Measurements from ENCODE around the gene SLC25A23.

Gene SLC25A23

DNA sequence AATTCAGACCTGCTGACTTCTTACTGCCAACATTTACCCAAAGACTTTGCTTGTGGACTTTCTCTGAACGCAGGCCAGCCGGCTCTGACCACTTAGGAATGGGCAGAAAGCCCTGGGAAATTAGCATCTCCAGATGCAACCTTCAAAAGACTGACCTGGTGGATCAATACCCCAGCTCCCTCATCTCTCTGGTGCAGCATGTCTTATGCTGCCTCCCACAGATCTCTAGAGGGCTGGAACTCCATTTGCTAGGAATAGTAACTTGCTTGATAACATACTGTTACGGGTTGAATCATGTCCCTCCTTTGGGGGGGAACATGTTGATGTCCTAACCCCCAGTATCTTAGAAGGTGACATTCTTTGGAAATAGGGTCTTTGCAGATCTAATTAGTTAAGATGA is 13.1 kb downstream of the SLC25A23 start:
- TF ChIP-seq, protein P1, sequence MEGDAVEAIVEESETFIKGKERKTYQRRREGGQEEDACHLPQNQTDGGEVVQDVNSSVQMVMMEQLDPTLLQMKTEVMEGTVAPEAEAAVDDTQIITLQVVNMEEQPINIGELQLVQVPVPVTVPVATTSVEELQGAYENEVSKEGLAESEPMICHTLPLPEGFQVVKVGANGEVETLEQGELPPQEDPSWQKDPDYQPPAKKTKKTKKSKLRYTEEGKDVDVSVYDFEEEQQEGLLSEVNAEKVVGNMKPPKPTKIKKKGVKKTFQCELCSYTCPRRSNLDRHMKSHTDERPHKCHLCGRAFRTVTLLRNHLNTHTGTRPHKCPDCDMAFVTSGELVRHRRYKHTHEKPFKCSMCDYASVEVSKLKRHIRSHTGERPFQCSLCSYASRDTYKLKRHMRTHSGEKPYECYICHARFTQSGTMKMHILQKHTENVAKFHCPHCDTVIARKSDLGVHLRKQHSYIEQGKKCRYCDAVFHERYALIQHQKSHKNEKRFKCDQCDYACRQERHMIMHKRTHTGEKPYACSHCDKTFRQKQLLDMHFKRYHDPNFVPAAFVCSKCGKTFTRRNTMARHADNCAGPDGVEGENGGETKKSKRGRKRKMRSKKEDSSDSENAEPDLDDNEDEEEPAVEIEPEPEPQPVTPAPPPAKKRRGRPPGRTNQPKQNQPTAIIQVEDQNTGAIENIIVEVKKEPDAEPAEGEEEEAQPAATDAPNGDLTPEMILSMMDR (IDR thresholded peaks at IDR 0.05; ENCODE audit: unreplicated experiment in 3 of 3), result no peak
- Mint-ChIP-seq H3K36me3 (ENCODE audit: low read depth) (peaks cover 41% of the 10 kb centered on the region), H3K4me3 (no peak overlapping the region), H3K9me3 (peaks cover 12% of the 10 kb centered on the region), H3K4me1 (peaks cover 5% of the 10 kb centered on the region), H3K27ac (no peak overlapping the region), H3K27me3 (ENCODE audit: low read depth) (no peaks in the 10 kb centered on the region)

DNA sequence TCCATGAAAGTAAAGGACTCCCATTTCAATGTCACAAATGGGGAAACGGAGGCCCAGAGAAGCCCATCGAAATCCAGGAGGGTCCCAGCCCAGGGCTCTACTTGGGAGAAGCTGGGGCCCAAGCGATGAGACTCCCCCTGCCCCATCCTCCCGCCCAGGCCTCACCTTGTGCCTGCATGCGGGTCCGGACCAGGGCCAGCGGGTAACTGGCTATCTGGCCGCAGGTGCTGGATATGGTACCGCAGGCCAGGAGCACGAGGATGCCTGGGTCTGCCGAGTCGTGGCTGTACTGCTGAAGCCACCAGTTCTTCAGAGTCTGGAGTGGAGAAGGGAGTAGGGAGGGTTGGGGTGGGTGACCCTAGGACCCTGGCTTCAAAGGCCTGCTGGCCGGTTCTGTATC is 15.6 kb downstream of the SLC25A23 start:
- H3K27me3 Mint-ChIP-seq (ENCODE audit: low read depth), result no peaks in the 10 kb centered on the region
- H3K27ac Mint-ChIP-seq, result no peak overlapping the region
- H3K9me3 Mint-ChIP-seq, result peaks cover 12% of the 10 kb centered on the region
- H3K36me3 Mint-ChIP-seq (ENCODE audit: low read depth), result peaks cover 38% of the 10 kb centered on the region
- H3K4me3 Mint-ChIP-seq, result no peak overlapping the region
- TF ChIP-seq, protein P1 (IDR thresholded peaks at IDR 0.05; ENCODE audit: unreplicated experiment in 3 of 3), result no peak
- peaks cover 5% of the 10 kb centered on the region for H3K4me1 Mint-ChIP-seq

DNA sequence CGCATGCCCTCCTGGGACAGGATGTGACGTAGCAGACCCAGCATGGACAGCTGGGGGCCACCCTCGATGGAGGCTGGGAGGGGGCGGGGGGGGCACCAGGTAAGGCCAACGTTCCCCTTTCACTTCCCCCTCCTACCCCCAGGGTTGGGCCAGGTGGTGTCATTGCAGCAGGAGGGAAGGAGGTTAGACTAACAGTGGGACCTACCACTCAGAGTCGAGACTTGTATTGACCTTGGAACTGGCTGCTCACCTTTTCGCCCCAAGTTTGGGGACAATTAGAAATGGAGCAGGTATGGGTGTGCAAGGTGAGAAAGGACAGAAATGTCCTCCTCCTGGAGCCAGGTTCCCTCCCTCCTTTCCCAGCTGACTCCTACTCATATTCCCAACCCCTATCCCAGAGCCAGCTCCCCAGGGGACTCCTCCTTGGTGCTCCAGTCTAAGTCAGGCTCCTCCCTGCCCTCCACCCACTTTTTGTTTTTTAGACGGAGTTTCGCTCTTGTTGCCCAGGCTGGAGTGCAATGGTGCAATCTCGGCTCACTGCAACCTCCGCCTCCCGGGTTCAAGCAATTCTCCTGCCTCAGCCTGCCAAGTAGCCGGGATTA is 17.4 kb downstream of the SLC25A23 start:
- H3K4me3 Mint-ChIP-seq, result no peak overlapping the region
- H3K36me3 Mint-ChIP-seq (ENCODE audit: low read depth), result peaks cover 38% of the 10 kb centered on the region
- no peaks in the 10 kb centered on the region for H3K27me3 Mint-ChIP-seq (ENCODE audit: low read depth)
- H3K9me3 Mint-ChIP-seq, result peaks cover 12% of the 10 kb centered on the region
- TF ChIP-seq, protein P1 (IDR thresholded peaks at IDR 0.05; ENCODE audit: unreplicated experiment in 3 of 3), result no peak
- no peak overlapping the region for H3K27ac Mint-ChIP-seq
- H3K4me1 Mint-ChIP-seq, result peaks cover 5% of the 10 kb centered on the region

DNA sequence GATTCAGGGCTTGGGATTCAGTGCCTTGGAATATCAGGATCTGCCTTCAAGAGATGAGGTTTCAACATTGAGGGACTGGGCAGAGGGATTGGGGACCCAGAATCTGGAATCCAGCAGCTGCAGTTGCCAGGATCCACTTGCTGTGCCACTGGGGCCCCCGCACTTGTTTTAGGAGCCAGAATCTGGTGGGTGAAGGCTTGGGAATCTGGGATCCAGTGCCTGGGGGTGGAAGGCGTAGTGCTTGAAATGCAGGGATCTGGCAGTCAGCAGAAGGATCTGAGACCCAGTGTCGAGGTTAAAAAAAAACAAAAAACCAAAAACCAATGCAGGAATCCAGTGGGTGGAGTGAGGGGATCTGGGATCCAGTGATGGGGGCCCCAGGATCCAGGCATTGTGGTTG is 18.7 kb downstream of the SLC25A23 start:
- TF ChIP-seq, protein P1 (IDR thresholded peaks at IDR 0.05; ENCODE audit: unreplicated experiment in 3 of 3), result no peak
- Mint-ChIP-seq H3K27me3 (ENCODE audit: low read depth) (no peaks in the 10 kb centered on the region), H3K4me1 (peaks cover 5% of the 10 kb centered on the region), H3K36me3 (ENCODE audit: low read depth) (peaks cover 27% of the 10 kb centered on the region), H3K9me3 (peaks cover 5% of the 10 kb centered on the region), H3K27ac (no peak overlapping the region), H3K4me3 (no peak overlapping the region)

DNA sequence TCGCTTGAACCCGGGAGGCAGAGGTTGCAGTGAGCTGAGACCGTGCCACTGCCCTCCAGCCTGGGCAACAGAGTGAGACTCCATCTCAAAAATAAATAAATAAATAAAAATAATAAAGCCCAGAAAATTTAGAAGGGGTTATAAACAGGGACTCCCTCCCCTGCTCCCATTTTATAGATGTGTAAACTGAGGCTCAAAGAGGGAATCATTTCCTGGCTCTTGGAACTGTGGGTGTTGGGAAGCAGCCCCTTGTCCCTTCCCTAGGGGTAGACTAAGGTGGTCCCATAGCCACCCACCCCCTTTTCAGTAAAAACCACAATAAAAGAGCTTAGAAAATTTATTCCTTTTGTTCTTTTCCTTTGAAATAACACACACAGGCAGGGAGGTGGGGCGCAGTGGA is 19.8 kb downstream of the SLC25A23 start:
- Mint-ChIP-seq H3K4me3 (no peak overlapping the region), H3K27ac (no peak overlapping the region), H3K27me3 (ENCODE audit: low read depth) (no peaks in the 10 kb centered on the region), H3K36me3 (ENCODE audit: low read depth) (peaks cover 18% of the 10 kb centered on the region), H3K9me3 (no peaks in the 10 kb centered on the region), H3K4me1 (peaks cover 5% of the 10 kb centered on the region)
- TF ChIP-seq, protein P1 (IDR thresholded peaks at IDR 0.05; ENCODE audit: unreplicated experiment in 3 of 3), result no peak

DNA sequence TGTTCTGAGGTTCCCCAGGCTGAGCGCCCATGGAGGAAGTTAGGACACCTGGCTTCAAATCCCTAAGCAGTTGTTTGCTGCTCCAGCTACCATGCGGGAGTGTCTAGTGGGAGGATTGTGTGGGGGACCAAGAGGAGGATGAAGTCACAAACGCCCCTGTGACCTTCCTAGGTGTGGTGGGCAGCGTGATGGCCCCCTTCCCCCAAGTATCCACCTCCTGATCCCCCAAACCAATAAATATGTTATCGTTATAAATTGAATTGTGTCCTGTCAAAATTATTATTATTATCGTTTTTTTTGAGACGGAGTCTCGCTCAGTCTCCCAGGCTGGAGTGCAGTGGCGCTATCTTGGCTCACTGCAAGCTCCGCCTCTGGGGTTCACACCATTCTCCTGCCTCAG is 25.9 kb downstream of the SLC25A23 start, which contains the start of gene SLC25A41:
SLC25A41 (minus strand) TSS at position 101 of the 400 bp plus-strand sequence; CDS start at position 31, 70 bp downstream.
- TF ChIP-seq, protein P1 (IDR thresholded peaks at IDR 0.05; ENCODE audit: unreplicated experiment in 3 of 3), result no peak
- H3K4me3 Mint-ChIP-seq, result no peak within 1 kb of the TSS
- no peaks in the 10 kb centered on the region for H3K4me1 Mint-ChIP-seq
- H3K9me3 Mint-ChIP-seq, result no peaks in the 10 kb centered on the region
- H3K27me3 Mint-ChIP-seq (ENCODE audit: low read depth), result peaks cover 13% of the 10 kb centered on the region
- no peak within 1 kb of the TSS for H3K27ac Mint-ChIP-seq
- H3K36me3 Mint-ChIP-seq (ENCODE audit: low read depth), result peaks cover 3% of the 10 kb centered on the region
